A673 (cell line): ENCODE results near the gene PSD2. TPM values are rescaled to one million over a fixed set of nuclear protein-coding genes. Genes with fewer than 3 reads are reported as not detected.

Experiments used
- BruUV-seq: library from RNA; stranded (reverse); fragments of 400-500 nt; replicated peaks from 2 replicates; lab custom pipeline; 2021; lab: Mats Ljungman, UMichigan
- CTCF ChIA-PET: fragments of 300-600 bp; sonication (Branson Sonifier 250); formaldehyde crosslinking; loops from one replicate; lab custom pipeline; 2022; ENCODE audit warnings: antibody characterized with exemption; lab: Charles Lee
- POLR2A ChIA-PET: fragments of 300-600 bp; sonication (Branson Sonifier 250); formaldehyde crosslinking; loops from one replicate; lab custom pipeline; 2022; ENCODE audit warnings: antibody characterized with exemption; ENCODE audit not compliant: low non-redundant PET; lab: Charles Lee
- DNase-seq: peaks from one replicate; pipeline ENCODE4 v3.0.0-alpha.2; 2015; ENCODE audit warnings: low spot score
- H3K27ac ChIP-seq: fragments of 200-600 bp; sonication (generic); 2 replicates; pipeline ENCODE4 v1.5.1; 2016; ENCODE audit warnings: mixed run types, low read depth, mild to moderate bottlenecking, mixed read lengths, antibody characterized with exemption, low read length; ENCODE audit not compliant: poor library complexity, severe bottlenecking
- H3K27me3 ChIP-seq: fragments of 200-600 bp; sonication (generic); replicated peaks from 2 replicates; pipeline ENCODE4 v1.6.1; 2017; ENCODE audit warnings: mixed run types, low read depth, mild to moderate bottlenecking, mixed read lengths, antibody characterized with exemption, low read length; ENCODE audit not compliant: insufficient read depth, poor library complexity
- H3K36me3 ChIP-seq: fragments of 200-600 bp; sonication (generic); 2 replicates; pipeline ENCODE4 v1.6.1; 2016; ENCODE audit warnings: mixed run types, mild to moderate bottlenecking, mixed read lengths, antibody characterized with exemption, low read length; ENCODE audit not compliant: insufficient read depth, poor library complexity, severe bottlenecking
- H3K4me1 ChIP-seq: fragments of 200-600 bp; sonication (generic); 2 replicates; pipeline ENCODE4 v1.6.1; 2017; ENCODE audit warnings: mixed run types, mild to moderate bottlenecking, mixed read lengths, antibody characterized with exemption, low read length; ENCODE audit not compliant: insufficient read depth, poor library complexity, severe bottlenecking
- H3K4me3 ChIP-seq: fragments of 200-600 bp; sonication (generic); 2 replicates; pipeline ENCODE4 v1.5.1; 2016; ENCODE audit warnings: low read depth, mixed run types, mild to moderate bottlenecking, mixed read lengths, low read length; ENCODE audit not compliant: poor library complexity, severe bottlenecking
- H3K9me3 ChIP-seq: fragments of 200-600 bp; sonication (generic); 2 replicates; pipeline ENCODE4 v1.6.1; 2016; ENCODE audit warnings: mixed run types, low read depth, mild to moderate bottlenecking, mixed read lengths, antibody characterized with exemption, low read length; ENCODE audit not compliant: poor library complexity, severe bottlenecking
- CTCF ChIP-seq: fragments of 300-800, 200-600 bp; sonication (generic); conservative IDR thresholded peaks from 2 replicates; pipeline ENCODE4 v1.5.1; 2017; ENCODE audit warnings: low read depth, mild to moderate bottlenecking, antibody characterized with exemption, low read length, moderate library complexity, mixed read lengths
- EZH2 ChIP-seq: fragments of 200-600 bp; sonication (generic); IDR thresholded peaks from 2 replicates; pipeline ENCODE4 v1.6.1; 2017; ENCODE audit warnings: borderline replicate concordance, low read depth, mild to moderate bottlenecking, mixed read lengths, antibody characterized with exemption, low read length; ENCODE audit not compliant: poor library complexity, severe bottlenecking
- intact Hi-C: fragments of 100-400 bp; cut with micrococcal nuclease; formaldehyde crosslinking; loops from one replicate; pipeline ENCODE4 v1.10.0; 2022; ENCODE audit not compliant: unreplicated experiment
- total RNA-seq: library from RNA; stranded (reverse); gene quantifications from 2 replicates; pipeline ENCODE4 v1.2.3, GENCODE V29; 2021

PSD2 gene
- total RNA-seq, 1 experiment from 2014 or later = 0.26 TPM

- H3K4me1 ChIP-seq = peaks cover 6% of the 10 kb centered on the region
- no TSS peak for BruUV-seq
- intact Hi-C loops = no loop called here
- TF ChIP-seq EZH2 (no peak), CTCF (no peak)
- CTCF ChIA-PET = no interaction called here
- no peak overlapping the region for H3K4me3 ChIP-seq
- no peaks in the 10 kb centered on the region for H3K27me3 ChIP-seq
- H3K27ac ChIP-seq = no peak overlapping the region
- no peaks in the 10 kb centered on the region for H3K9me3 ChIP-seq
- H3K36me3 ChIP-seq = no peaks in the 10 kb centered on the region
- no peak for DNase-seq
- POLR2A ChIA-PET = no interaction called here
Observed at GRCh38 chr5:139761501-139761900, 34.1 kb upstream of the PSD2 start.

GRCh38 chr5:139762615-139763170, 32.9 kb upstream of the PSD2 start:
- no peak for DNase-seq
- Histone ChIP-seq H3K27ac (no peak overlapping the region), H3K9me3 (no peaks in the 10 kb centered on the region), H3K36me3 (no peaks in the 10 kb centered on the region), H3K4me1 (peaks cover 6% of the 10 kb centered on the region), H3K27me3 (no peaks in the 10 kb centered on the region), H3K4me3 (no peak overlapping the region)
- TF ChIP-seq EZH2 (no peak), CTCF (no peak)
- CTCF ChIA-PET = no interaction called here
- POLR2A ChIA-PET = no interaction called here
- no TSS peak for BruUV-seq
- intact Hi-C loops = no loop called here

GRCh38 chr5:139763280-139763929, 32.2 kb upstream of the PSD2 start:
- no peak overlapping the region for H3K27ac ChIP-seq
- H3K9me3 ChIP-seq = no peaks in the 10 kb centered on the region
- no peak overlapping the region for H3K4me3 ChIP-seq
- ChIA-PET CTCF (interaction anchor here (0.6 to 1.1 kb wide), 2 partner anchors 21 to 128 kb away, joined by 3 read pairs; no protein-coding TSS in a partner anchor), POLR2A (no interaction called here)
- no peak for TF ChIP-seq CTCF
- TF ChIP-seq EZH2 = no peak
- BruUV-seq = no TSS peak
- H3K4me1 ChIP-seq = peaks cover 6% of the 10 kb centered on the region
- intact Hi-C loops = no loop called here
- no peaks in the 10 kb centered on the region for H3K36me3 ChIP-seq
- no peaks in the 10 kb centered on the region for H3K27me3 ChIP-seq
- no peak for DNase-seq
